Spleen (tissue), 7 donors: Measurements from ENCODE around the gene LCN6.

Experiments used
- CTCF ChIP-seq, 11 experiments: fragments of 200-600 bp in 7 of 11; fragments of 450-650 bp in 4 of 11; sonication (generic) in 4 of 11; IDR thresholded peaks in 8 of 11; conservative IDR thresholded peaks in 3 of 11; 1 replicate in 7 of 11; 2 replicates in 4 of 11; pipeline versions ENCODE4 v1.4.0 to v1.8.0; 2016 to 2021; ENCODE audit warnings: antibody characterized with exemption in 11 of 11, inconsistent platforms in 4 of 11, mild to moderate bottlenecking in 1 of 11
- POLR2A ChIP-seq, 3 donors: fragments of 450-650 bp; IDR thresholded peaks; one replicate each; pipeline ENCODE4 v1.5.1; 2017; ENCODE audit warnings: antibody characterized with exemption in 3 of 3, mild to moderate bottlenecking in 1 of 3
- POLR2AphosphoS5 ChIP-seq, 3 donors: sonication (generic); formaldehyde crosslinking; IDR thresholded peaks; one replicate each; pipeline ENCODE4 v1.5.1; 2017; ENCODE audit warnings: antibody characterized with exemption in 3 of 3
- donor health status: DM: no; HTN: no; CAD: no; lungs with moderate emphysema.
- donor health status: DM: no; HTN: no; CAD: no.
- donor health status: DM: no; HTN: no; CAD: no.

GRCh38 chr9:136694872-136695247 lies 53.5 kb downstream of the LCN6 start:
- TF ChIP-seq CTCF (IDR thresholded peaks at IDR 0.05 in 8 of 11, conservative IDR thresholded peaks at IDR 0.05 in 3 of 11) (no peak), POLR2AphosphoS5 (IDR thresholded peaks at IDR 0.05) (no peak), POLR2A (IDR thresholded peaks at IDR 0.05) (no peak)
